ENCODE measurements around the gene S100A7A.

GRCh38 chr1:153374071-153374470, 42.2 kb upstream of the S100A7A start:
- TF ChIP-seq CTCF (IDR thresholded peaks at IDR 0.05; ENCODE audit: insufficient read depth, low read length), result no peak
- no peak for TF ChIP-seq REST (IDR thresholded peaks at IDR 0.05; ENCODE audit: insufficient replicate concordance, low read depth)
